ENCODE results near the gene CHCHD6.

CHCHD6 gene

DNA sequence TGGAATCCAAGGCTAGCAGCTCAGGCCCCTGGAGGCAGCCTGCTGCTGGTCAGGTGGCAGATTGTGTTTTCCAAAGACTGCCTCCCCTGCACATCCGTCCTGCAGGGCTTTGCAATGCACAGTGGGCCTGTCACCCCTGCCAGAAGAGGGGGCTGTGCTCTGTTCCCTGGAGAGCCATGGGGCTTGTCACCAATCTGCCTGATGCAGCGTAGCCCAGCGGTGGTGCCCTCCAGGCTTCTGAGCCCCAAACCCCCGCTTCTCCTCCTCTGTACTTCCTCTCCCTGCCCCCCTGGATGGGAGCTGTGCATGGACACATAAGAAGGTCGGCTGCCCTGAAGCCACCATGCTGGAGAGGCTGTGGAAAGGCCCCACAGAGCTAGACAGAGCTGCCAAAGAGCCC, 268.8 kb downstream of the CHCHD6 start:
- H3K4me1 ChIP-seq (ENCODE audit: control insufficient read depth, insufficient read depth, low read length, unreplicated experiment) = peaks cover 34% of the 10 kb centered on the region
- H2AFZ ChIP-seq (ENCODE audit: low read length, unreplicated experiment) = no peak overlapping the region
- no peak overlapping the region for H3K4me3 ChIP-seq (ENCODE audit: low read depth, low read length)
- no peaks in the 10 kb centered on the region for H3K79me2 ChIP-seq (ENCODE audit: control insufficient read depth, insufficient read depth, low read length, unreplicated experiment)
- no peaks in the 10 kb centered on the region for H3K27me3 ChIP-seq (ENCODE audit: insufficient read depth, low read length)
- no peaks in the 10 kb centered on the region for H3K36me3 ChIP-seq (ENCODE audit: insufficient read depth, low read length)
- H3K27ac ChIP-seq (ENCODE audit: low read depth, low read length) = no peak overlapping the region

DNA sequence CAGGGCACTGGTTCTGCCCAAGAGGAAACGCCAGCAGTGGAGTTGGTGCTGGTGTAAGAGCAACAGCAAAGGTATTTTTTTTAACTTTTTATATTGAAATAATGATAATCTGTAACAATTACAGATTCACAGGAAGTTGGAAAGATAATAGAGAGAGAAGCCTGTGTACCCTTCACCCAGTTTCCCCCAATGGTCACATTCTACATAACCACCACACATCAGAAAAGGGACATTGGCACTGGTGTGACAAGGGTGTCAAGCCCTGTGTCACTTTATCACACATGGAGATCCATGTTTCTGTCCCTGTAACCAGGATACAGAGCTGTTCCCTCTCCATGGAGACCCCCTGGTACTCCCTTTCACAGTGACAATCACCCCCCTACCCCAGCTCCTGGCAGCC, 269.8 kb downstream of the CHCHD6 start:
- no peaks in the 10 kb centered on the region for H3K79me2 ChIP-seq (ENCODE audit: control insufficient read depth, insufficient read depth, low read length, unreplicated experiment)
- H3K4me3 ChIP-seq (ENCODE audit: low read depth, low read length) = no peak overlapping the region
- no peak overlapping the region for H2AFZ ChIP-seq (ENCODE audit: low read length, unreplicated experiment)
- no peaks in the 10 kb centered on the region for H3K36me3 ChIP-seq (ENCODE audit: insufficient read depth, low read length)
- no peak overlapping the region for H3K27ac ChIP-seq (ENCODE audit: low read depth, low read length)
- no peaks in the 10 kb centered on the region for H3K27me3 ChIP-seq (ENCODE audit: insufficient read depth, low read length)
- peaks cover 34% of the 10 kb centered on the region for H3K4me1 ChIP-seq (ENCODE audit: control insufficient read depth, insufficient read depth, low read length, unreplicated experiment)

DNA sequence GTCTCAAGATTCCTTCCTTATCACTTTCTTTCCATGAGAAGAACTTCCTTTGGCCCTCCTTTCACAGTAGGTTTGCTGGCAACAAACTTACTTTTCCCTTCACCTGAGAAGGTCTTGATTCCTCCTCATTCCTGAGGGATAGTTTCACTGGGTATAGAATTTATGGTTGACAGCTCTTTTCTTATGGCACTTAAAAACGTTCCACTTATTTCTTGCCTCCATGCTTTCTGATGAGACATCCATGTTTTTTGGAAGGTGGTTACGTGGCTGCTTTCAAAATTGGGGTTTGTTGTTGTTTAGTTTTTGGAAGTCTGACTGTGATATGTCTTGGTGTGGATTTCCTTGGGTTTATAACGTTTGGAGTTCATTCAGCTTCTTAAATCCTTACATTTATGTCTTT, 270.7 kb downstream of the CHCHD6 start:
- no peak overlapping the region for H3K4me3 ChIP-seq (ENCODE audit: low read depth, low read length)
- no peaks in the 10 kb centered on the region for H3K27me3 ChIP-seq (ENCODE audit: insufficient read depth, low read length)
- H3K36me3 ChIP-seq (ENCODE audit: insufficient read depth, low read length) = no peaks in the 10 kb centered on the region
- no peak overlapping the region for H2AFZ ChIP-seq (ENCODE audit: low read length, unreplicated experiment)
- no peaks in the 10 kb centered on the region for H3K79me2 ChIP-seq (ENCODE audit: control insufficient read depth, insufficient read depth, low read length, unreplicated experiment)
- no peak overlapping the region for H3K27ac ChIP-seq (ENCODE audit: low read depth, low read length)
- H3K4me1 ChIP-seq (ENCODE audit: control insufficient read depth, insufficient read depth, low read length, unreplicated experiment) = peaks cover 30% of the 10 kb centered on the region

DNA sequence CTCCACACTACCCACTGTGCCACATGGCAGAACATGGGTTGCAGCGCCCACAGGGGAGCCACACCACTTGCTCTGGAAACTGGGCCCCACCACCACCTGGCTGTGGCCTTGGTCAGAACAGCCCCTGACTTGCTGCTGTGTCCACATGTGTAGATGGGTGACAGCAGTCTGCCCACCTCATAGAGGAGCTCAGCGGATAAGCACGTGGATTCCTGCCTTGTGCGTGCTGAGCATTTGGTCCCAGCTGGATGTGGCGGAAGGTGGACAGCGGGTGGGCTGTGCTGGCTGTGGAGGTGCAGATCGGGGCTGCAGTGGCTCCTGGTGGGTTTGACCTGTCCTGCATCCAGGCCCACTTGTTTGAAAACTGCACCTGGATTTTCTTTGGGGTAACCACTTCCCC, 272.9 kb downstream of the CHCHD6 start:
- Histone ChIP-seq H3K79me2 (ENCODE audit: control insufficient read depth, insufficient read depth, low read length, unreplicated experiment) (no peaks in the 10 kb centered on the region), H2AFZ (ENCODE audit: low read length, unreplicated experiment) (no peak overlapping the region), H3K4me3 (ENCODE audit: low read depth, low read length) (no peak overlapping the region), H3K27ac (ENCODE audit: low read depth, low read length) (no peak overlapping the region), H3K27me3 (ENCODE audit: insufficient read depth, low read length) (no peaks in the 10 kb centered on the region), H3K36me3 (ENCODE audit: insufficient read depth, low read length) (no peaks in the 10 kb centered on the region), H3K4me1 (ENCODE audit: control insufficient read depth, insufficient read depth, low read length, unreplicated experiment) (peaks cover 14% of the 10 kb centered on the region)

DNA sequence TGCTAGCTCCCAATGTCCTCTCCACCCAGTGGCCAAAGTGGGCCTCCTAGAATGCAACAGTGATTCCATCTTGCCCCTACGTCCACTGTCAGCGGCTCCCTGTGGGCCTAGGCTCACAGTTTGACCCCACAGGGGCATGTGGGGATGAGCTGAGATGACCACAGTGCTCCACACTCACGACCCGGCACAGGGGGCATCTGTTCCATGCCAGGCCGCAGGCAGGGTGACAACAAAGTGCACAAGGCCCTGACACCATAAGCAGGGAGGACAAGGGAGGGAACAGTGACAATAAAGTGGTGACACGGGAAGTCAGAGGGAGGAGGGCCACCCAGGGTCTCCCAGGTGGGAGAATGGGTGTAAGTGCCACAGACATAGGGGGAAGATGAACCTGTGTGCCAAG, 273.8 kb downstream of the CHCHD6 start:
- no peaks in the 10 kb centered on the region for H3K79me2 ChIP-seq (ENCODE audit: control insufficient read depth, insufficient read depth, low read length, unreplicated experiment)
- H3K4me3 ChIP-seq (ENCODE audit: low read depth, low read length) = no peak overlapping the region
- H3K4me1 ChIP-seq (ENCODE audit: control insufficient read depth, insufficient read depth, low read length, unreplicated experiment) = peaks cover 9% of the 10 kb centered on the region
- no peaks in the 10 kb centered on the region for H3K27me3 ChIP-seq (ENCODE audit: insufficient read depth, low read length)
- H2AFZ ChIP-seq (ENCODE audit: low read length, unreplicated experiment) = no peak overlapping the region
- H3K36me3 ChIP-seq (ENCODE audit: insufficient read depth, low read length) = no peaks in the 10 kb centered on the region
- H3K27ac ChIP-seq (ENCODE audit: low read depth, low read length) = no peak overlapping the region

DNA sequence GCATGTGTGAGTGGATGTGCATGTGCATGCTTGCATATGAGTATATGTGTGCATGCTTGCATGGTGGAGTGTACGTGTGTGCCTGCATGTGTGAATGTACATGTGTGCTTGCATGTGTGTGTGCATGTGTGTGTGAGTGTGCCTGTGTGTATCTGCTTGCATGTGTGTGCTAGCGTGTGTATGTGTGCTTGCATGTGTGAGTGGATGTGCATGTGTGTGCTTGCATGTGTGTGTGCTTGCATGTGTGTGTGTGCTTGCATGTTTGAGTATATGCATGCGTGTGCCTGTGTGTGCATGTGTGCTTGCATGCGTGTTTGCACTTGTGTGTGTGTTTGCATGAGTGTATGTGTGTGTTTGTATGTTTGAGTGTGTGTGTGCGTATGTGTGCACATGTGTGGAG, 274.3 kb downstream of the CHCHD6 start:
- Histone ChIP-seq H3K27me3 (ENCODE audit: insufficient read depth, low read length) (no peaks in the 10 kb centered on the region), H3K79me2 (ENCODE audit: control insufficient read depth, insufficient read depth, low read length, unreplicated experiment) (peaks cover 1% of the 10 kb centered on the region), H3K27ac (ENCODE audit: low read depth, low read length) (no peak overlapping the region), H3K36me3 (ENCODE audit: insufficient read depth, low read length) (no peaks in the 10 kb centered on the region), H3K4me1 (ENCODE audit: control insufficient read depth, insufficient read depth, low read length, unreplicated experiment) (peaks cover 9% of the 10 kb centered on the region), H2AFZ (ENCODE audit: low read length, unreplicated experiment) (no peak overlapping the region), H3K4me3 (ENCODE audit: low read depth, low read length) (no peak overlapping the region)

DNA sequence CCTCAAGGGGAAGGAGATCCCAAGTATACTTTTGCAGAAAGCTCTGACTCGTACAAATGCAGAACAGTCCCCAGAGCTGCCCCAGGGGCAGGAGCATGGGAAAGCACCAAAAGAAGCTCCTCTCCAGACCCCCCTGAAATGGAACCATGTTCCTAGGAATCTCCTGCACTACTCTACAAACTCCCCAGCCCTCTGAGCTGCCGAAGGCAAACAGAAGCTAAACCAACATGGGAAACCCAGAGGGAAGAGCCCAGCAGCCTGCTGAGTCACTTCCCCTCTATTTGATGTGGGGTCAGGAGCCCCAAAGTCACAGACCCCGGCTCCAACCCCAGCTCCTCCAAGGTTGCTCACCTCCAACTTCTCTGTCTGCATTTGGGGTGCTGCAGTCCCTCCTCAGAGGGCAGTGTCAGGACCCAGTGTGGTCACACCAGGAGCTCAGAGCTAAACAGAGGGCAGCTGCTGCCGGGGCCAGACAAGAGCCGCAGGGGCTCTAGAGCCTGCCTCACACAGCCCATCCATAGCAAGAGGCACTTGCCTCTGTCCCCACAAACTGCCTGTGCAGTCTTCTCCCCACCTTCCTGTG, 275.1 kb downstream of the CHCHD6 start:
- Histone ChIP-seq H3K79me2 (ENCODE audit: control insufficient read depth, insufficient read depth, low read length, unreplicated experiment) (peaks cover 10% of the 10 kb centered on the region), H3K36me3 (ENCODE audit: insufficient read depth, low read length) (no peaks in the 10 kb centered on the region), H3K27me3 (ENCODE audit: insufficient read depth, low read length) (no peaks in the 10 kb centered on the region), H3K4me1 (ENCODE audit: control insufficient read depth, insufficient read depth, low read length, unreplicated experiment) (peaks cover 9% of the 10 kb centered on the region), H2AFZ (ENCODE audit: low read length, unreplicated experiment) (no peak overlapping the region), H3K27ac (ENCODE audit: low read depth, low read length) (no peak overlapping the region), H3K4me3 (ENCODE audit: low read depth, low read length) (no peak overlapping the region)

DNA sequence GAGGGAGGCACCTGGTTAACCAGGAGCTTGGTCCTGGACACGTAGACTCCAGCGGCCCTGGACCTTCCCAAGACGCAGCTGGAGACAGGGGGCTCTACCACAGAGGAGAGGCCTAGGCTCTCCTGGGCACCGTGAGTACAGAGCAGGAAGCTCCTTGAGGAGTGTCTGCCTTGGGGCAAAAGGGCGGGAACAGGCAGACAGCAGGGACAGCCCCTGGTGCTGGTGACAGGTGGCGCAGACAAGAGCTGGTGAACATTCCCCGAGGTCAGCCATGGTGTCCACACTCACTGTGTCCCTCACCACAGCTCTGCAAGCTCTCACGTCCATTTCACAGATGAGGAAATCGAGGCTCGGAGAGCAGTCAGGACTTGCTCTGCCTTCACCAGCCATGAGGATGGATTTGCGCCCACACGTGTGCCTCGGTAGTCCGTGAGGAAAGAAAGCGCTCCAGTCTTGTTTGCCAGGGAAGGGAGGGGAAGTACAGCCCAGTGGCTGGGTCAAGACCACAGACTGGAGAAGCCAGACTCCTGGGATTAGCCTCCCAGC, 276.3 kb downstream of the CHCHD6 start:
- no peak overlapping the region for H3K27ac ChIP-seq (ENCODE audit: low read depth, low read length)
- H3K4me3 ChIP-seq (ENCODE audit: low read depth, low read length) = no peak overlapping the region
- no peak overlapping the region for H2AFZ ChIP-seq (ENCODE audit: low read length, unreplicated experiment)
- H3K4me1 ChIP-seq (ENCODE audit: control insufficient read depth, insufficient read depth, low read length, unreplicated experiment) = peaks cover 15% of the 10 kb centered on the region
- no peaks in the 10 kb centered on the region for H3K36me3 ChIP-seq (ENCODE audit: insufficient read depth, low read length)
- H3K79me2 ChIP-seq (ENCODE audit: control insufficient read depth, insufficient read depth, low read length, unreplicated experiment) = peaks cover 19% of the 10 kb centered on the region
- no peaks in the 10 kb centered on the region for H3K27me3 ChIP-seq (ENCODE audit: insufficient read depth, low read length)

DNA sequence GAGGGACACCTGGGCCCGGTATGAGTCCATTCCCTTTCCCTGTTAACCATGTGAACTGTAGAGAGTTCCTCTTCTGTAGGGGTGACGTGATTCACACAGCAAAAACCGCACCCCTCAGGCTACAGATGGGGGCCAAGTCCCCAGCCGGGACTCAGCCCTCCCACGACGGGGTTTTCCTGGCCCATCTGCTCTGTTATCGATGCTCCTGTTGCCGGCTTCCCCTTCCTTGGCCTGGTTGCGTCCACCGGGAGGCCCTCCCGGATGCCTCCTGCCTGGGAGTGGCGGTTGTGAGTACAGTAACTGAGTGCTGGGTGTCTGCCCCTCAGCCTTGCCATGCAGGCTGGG, 278.1 kb downstream of the CHCHD6 start:
- Histone ChIP-seq H3K27me3 (ENCODE audit: insufficient read depth, low read length) (no peaks in the 10 kb centered on the region), H3K4me3 (ENCODE audit: low read depth, low read length) (peak overlapping the region; percentile 87), H3K36me3 (ENCODE audit: insufficient read depth, low read length) (no peaks in the 10 kb centered on the region), H3K27ac (ENCODE audit: low read depth, low read length) (no peak overlapping the region), H2AFZ (ENCODE audit: low read length, unreplicated experiment) (peak overlapping the region; percentile 90), H3K79me2 (ENCODE audit: control insufficient read depth, insufficient read depth, low read length, unreplicated experiment) (peaks cover 36% of the 10 kb centered on the region), H3K4me1 (ENCODE audit: control insufficient read depth, insufficient read depth, low read length, unreplicated experiment) (peaks cover 28% of the 10 kb centered on the region)

DNA sequence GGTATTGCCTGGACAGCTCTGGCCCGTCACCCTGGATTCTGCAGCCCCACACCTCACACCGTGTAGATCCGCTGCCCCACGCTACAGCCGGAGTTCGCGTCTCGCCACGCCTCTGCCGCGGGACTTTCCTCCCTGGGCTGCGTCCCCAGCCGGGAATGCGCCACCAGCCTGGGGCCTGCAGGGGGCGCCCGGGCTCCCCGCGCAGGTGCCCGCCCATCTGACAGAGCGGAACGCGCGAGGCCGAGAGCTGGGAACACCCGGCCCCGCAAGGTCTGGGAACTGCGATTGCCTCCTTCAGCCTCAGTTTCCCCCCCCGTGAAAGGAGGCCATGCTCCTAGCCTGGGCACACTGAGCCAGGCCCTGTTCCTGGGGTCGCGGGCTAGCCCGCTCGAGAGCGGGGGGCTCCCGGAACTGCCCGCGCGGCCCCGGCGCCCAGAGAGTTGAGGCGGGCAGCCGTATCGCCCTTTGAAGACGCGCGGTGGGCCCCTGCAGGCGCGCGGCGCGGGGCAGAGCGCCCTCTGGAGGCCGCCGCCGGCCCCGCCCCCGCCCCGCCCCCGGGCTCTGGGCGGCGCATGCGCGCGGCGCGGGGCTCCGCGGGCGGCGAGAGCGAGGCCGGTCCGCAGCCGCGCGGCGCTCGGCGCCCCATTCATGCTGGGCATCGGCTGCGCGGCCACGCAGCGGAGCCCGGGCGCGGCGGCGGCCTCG, 278.6 kb downstream of the CHCHD6 start, which contains the start of gene PLXNA1:
Gene PLXNA1 (plus strand): TSS at position 645 of the 705 bp plus-strand sequence. CDS start 5,479 bp downstream, outside the sequence.
- H2AFZ ChIP-seq (ENCODE audit: low read length, unreplicated experiment) = peak within 1 kb of the TSS; percentile 90
- H3K4me1 ChIP-seq (ENCODE audit: control insufficient read depth, insufficient read depth, low read length, unreplicated experiment) = peaks cover 30% of the 10 kb centered on the region
- H3K27me3 ChIP-seq (ENCODE audit: insufficient read depth, low read length) = no peaks in the 10 kb centered on the region
- peak within 1 kb of the TSS; percentile 61; the same call in 1 of the 2 replicates for H3K27ac ChIP-seq (ENCODE audit: low read depth, low read length)
- H3K79me2 ChIP-seq (ENCODE audit: control insufficient read depth, insufficient read depth, low read length, unreplicated experiment) = peaks cover 41% of the 10 kb centered on the region
- H3K36me3 ChIP-seq (ENCODE audit: insufficient read depth, low read length) = no peaks in the 10 kb centered on the region
- peak within 1 kb of the TSS; percentile 87 for H3K4me3 ChIP-seq (ENCODE audit: low read depth, low read length)

DNA sequence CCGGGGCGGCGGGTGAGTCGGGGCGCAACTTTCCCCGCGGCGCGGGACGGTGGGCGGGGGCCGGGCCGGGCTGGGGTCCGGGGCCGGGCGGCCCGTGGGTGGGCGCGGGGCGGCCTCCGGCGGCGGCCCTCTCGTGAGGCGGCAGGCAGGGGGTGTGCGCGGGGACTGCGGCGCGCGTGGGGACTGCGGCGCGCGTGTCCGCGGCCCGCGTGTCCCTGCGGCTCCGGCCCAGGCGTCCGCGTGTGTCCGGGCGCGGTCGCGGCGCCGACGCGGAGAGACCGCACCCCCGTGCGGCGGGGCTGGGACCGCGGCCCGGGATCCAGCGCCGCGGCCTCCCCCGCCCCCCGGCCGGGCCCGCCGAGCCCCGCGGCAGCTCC, 279.2 kb downstream of the CHCHD6 start:
- peaks cover 30% of the 10 kb centered on the region for H3K4me1 ChIP-seq (ENCODE audit: control insufficient read depth, insufficient read depth, low read length, unreplicated experiment)
- H3K79me2 ChIP-seq (ENCODE audit: control insufficient read depth, insufficient read depth, low read length, unreplicated experiment) = peaks cover 48% of the 10 kb centered on the region
- H3K27ac ChIP-seq (ENCODE audit: low read depth, low read length) = no peak overlapping the region
- H3K27me3 ChIP-seq (ENCODE audit: insufficient read depth, low read length) = no peaks in the 10 kb centered on the region
- peak overlapping the region; percentile 83 for H3K4me3 ChIP-seq (ENCODE audit: low read depth, low read length)
- no peaks in the 10 kb centered on the region for H3K36me3 ChIP-seq (ENCODE audit: insufficient read depth, low read length)
- peak overlapping the region; percentile 3 for H2AFZ ChIP-seq (ENCODE audit: low read length, unreplicated experiment)

All from ACC112 (cell line).